HG02759 (cell line): ENCODE measurements around the gene C17orf100.

Experiments
- ATAC-seq: cut with Tn5 transposase; IDR thresholded peaks from one replicate; pipeline ENCODE4 v1.9.1; 2021; ENCODE audit warnings: mild to moderate bottlenecking, moderate library complexity; ENCODE audit not compliant: unreplicated experiment

The C17orf100 gene

DNA sequence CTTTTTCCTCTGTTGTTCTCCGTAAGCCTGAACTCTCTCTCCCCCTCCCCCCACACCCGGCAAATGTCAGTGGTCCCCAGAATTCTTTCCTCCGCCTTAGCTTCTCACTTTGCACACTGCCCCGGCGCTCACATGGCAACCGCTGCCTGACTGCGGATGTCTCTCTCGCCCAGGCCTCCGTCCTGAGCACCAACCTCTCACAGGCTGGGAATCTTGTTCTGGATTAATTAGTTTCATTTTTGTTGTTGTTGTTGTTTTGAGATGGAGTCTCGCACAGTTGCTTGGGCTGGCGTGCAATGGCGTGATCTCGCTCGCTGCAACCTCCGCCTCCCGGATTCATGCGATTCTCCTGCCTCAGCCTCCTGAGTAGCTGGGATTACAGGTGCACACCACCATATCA lies 16.7 kb downstream of the C17orf100 start:
- ATAC-seq = no peak

DNA sequence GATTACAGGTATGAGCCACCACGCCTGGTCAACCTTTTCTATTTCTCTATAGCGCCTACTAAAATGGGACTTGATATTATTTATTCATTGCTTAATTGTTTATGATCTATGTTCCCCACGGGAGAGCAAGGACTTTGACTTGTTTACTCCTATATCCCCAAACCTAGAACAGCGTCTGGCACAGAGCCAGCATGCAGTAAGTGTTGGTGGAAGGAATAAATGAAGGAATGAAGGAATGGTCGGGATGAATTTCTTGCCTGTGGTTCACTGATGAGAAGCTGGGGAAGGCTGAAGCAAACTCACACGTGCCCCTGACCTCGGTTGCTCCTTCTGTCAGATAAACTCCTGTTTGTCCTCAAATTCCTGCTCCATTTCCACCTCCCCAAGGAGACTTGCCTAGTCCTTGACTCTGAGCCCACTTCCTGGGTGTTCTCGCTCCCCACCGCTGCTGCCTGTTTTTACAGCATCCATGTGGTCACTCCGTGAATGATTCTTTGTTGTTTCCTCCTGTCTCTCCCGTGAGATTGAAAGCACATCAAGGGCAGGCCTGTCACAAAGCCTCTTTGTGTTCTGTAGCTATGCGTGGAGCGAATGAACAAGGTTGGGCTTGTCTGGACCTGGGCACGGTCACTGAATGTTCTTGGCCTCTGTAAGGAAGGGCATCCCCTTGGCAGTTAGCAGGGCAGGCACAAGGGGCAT lies 17.3 kb downstream of the C17orf100 start:
- ATAC-seq = no peak

DNA sequence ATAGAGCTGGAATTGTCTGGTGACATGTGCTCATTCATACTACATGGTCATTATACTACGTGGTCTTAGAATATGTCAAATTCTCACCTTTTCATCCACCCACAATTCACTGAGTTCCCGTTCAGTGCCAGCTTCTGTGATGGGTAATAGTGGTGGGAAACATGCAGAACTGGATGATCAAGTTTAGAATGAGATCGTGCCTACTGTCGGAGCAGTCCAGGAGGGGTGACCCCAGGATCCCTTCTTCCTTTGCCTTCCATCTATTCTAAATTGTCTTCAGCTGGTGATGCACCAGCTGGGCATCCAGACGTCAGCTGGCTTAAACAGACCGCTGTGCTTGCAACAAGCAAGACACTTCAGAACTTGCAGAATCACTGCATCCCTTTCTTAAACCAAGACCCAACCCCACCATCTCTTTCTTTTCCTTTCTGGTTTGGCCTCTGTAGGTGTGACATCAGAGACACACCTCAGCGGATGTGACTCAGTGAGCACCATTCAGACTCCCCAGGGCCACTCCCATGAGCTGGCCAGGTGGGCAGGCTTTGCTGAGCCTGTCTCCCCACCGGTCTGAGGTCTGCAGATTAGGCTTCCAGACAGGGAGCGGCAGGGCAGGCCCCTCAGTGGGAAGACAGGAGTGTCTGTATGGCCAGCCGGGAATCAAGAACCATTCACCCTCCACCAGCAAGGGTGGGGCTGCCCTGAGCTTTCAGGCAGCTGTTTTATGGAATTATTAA lies 18.1 kb downstream of the C17orf100 start:
- ATAC-seq = no peak

DNA sequence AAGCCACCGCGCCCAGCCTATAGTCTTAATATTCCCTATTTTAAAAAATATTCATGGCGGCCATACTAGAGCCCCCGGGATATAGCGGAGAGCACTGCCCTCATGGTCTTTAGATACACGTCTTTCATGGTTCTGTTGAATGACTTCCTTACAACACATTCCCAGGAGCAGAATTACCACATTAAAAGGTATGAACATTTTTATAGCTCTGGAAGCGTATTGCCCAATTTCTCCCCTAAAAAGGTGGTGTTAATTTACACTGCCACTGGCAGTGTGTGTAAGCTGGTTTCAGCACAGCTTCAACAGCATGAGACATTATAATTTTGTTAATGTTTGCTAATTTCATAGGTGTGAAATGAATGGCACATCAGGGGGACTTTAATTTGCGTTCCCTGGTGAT lies 19.0 kb downstream of the C17orf100 start:
- no peak for ATAC-seq

DNA sequence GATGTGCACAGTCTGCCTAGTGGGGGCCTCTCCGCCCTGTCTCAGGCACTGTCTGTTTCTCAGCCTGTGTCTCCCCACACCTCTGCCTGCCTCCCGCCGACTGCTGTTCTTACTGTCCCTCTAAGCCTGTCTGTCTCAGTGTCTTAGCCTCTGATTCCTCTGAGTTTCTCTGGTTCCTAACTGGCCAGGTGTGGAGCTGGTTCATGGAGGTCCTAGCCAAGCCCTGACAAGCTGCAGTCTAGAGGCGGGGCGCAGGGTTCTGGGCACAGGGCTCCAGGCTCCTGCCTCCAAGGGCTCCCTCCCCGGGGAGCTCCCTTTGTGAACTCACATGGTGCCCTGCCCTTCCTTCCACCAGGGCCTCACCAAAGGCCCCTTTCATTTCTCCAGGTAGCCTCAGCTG lies 19.4 kb downstream of the C17orf100 start:
- no peak for ATAC-seq

DNA sequence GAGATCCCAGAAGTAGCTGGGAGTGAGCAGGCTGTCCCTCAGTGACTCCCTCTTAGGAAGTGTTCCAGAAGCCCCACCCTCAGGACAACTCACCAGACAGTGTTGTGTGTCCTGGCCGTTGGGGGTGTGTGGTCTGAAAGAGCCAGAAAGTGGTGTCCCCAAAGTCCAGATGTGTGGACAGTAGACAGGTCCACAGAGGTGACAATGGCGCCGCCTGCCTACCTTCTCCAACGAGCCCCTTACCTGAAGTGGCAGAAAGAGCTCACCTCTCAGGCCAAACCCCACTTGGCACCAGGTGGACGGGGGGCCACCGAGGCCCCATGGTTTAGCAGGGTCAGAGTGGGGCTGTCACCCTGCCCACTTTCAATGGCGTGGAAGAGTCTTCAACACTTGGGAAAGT lies 19.9 kb downstream of the C17orf100 start:
- no peak for ATAC-seq

DNA sequence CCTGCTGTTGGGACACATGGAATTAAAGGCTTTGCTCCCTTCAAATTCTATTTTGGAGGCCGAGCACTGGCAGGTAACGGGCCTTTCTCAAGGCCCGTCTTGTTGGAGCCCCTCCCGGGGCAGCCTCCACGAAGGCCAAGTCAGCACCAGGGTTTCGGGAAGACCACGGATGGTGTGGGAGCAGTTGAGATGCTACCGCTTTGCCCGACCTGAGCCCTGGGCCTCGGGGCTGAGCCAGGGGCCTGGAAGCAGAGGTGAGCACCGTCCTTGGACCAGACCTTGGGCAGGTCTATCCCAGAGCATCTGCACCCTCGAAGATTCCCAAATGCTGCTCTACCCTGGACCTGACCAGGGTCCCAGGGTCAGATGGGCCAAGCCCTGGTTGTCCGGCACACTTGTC lies 23.0 kb downstream of the C17orf100 start:
- no peak for ATAC-seq

DNA sequence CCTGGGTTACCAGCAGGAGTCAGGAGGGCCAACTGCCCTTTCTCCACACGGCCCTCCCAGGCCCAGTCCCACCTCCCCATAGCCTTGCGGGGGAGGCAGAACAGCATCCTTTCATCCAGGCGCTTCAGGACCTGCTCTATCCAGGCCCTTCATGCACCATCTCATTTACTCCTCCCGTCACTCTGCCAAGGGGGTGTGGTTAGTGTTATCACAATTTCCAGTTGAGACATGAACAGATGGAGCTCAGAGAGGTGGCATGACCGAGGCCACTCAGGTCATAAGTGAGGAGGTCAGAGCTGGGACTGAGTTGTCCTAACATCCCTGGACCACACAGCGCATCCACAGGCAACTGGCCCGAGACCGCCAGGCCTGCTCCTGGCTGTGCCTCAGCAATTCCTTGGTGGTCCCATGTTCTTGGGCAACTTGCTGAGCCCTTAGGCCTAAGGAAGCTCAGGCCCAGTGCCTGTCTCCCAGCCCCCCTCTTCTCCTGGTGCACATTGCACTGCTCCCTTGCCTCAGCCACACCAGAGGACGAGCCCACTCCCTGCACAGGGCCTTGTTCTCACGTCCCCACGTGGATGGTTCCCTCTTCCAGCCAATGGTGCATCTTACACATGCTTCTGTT lies 23.8 kb downstream of the C17orf100 start:
- ATAC-seq = no peak

DNA sequence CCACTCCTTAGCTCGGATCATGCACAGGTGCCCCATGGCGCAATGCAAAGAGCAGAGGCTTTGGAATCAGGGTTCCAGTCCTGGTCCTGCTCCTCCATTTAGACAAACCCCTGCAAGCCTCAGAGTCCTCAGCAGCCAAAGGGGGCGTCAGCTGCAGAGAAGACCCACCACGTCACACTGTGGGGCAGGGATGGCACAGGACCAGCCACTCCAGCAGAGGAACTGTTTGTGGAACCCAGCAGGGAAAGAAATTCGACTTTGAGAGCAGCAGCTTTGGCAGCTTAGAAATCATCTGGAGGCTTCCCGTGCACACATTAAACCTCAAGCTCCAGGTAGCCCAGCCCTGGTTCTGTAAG lies 25.2 kb downstream of the C17orf100 start:
- no peak for ATAC-seq

DNA sequence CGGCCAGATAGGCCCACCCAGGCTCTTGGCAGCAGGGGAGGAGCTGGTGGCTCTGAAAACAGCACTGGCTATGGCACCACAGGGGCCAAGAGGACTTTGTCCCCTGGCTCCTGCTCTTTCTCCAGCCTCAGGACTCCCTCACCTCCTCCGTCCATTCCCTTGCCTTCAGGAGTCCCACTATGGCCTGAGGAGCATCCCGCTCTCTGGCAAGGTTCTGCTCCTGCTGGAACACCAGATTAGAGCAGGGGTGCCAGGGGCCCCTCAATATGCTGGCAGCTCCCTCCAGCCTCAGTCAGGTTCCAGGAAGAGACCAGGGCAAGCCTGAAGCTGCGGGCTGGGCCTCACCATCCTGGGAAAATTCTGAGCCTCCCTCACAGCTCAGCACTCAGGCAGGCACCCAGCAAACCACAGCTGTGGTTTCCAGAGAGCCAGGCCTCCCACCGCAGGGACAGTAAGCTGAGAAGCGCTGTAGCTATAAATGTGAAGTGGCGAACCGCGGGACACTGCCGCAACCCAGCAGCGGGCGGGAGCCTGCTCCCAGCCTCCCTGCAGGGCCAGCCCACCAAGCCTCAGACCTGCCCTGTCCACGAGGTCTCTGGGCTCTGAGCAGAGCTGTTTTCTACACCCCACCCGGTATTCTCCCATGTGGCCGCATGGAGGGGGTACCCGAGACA lies 25.7 kb downstream of the C17orf100 start:
- ATAC-seq = no peak

DNA sequence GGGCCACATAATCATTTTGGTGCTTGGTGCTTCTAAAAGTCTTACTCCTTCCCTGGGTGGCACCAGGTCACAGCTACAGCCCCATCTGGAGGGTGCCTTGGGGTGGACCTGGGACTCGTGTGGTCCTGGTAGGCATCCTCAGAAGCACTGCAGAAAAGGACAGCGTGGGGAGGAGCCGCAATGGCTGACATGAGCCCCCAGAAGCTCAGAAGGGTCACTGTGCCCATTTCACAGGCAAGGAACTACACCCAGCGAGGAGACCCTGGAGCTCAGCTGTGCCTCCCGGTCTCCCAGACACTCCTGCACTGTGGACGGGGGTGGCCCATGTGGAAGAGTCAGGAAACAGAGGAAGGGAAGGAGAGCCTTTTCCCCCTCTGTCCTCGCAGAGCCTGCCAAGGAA lies 26.4 kb downstream of the C17orf100 start:
- no peak for ATAC-seq

DNA sequence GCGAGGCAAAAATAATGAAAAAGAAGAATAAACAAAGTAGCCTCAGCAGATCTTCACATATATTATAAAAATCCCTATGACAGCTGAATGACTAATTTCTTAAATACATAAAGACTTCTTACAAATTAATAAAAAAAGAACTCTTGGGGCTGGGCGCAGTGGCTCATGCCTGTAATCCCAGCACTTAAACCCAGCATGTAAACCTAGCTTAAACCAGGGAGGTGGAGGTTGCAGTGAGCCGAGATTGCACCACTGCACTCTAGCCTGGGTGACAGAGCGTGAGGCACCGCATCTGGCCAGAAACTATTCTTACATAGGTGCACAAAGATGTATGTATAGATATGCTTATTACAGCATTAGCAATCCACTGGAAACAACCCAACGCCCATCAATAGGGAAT lies 27.7 kb downstream of the C17orf100 start:
- ATAC-seq = no peak

DNA sequence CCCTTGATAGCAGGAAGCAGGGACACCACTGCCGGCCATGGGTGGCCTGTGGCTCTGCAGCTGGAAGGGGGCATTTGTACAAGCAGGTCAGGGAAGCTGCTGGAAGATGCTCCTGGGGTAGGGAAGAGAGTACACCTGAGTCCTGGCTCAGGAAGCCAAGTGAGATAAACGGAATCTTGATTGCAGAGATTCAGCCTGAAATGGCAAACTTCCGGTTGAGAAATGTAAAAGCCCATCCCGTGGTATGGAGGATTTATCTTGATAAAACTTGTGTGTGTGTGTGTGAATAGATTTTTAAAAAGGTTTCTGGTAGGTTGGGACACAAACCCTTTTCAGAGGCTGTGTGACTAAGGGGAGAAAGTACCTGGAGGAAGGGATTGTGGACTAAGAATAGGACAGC lies 29.6 kb downstream of the C17orf100 start:
- no peak for ATAC-seq

DNA sequence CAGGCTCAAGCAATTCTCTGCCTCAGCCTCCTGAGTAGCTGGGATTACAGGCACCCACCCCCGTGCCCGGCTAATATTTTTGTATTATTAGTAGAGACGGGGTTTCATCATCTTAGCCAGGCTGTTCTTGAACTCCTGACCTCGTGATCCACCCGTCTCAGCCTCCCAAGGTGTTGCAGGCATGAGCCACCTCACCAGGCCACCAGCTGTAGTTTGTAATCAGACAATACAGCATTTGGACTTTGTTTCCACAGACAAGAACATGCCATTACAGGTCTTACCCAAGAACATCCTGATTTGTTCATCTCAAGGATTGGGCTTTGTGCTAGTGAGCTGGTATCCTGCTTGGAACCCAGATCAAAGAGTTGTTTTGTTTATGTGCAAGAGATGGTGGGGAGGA lies 30.1 kb downstream of the C17orf100 start:
- ATAC-seq = no peak

DNA sequence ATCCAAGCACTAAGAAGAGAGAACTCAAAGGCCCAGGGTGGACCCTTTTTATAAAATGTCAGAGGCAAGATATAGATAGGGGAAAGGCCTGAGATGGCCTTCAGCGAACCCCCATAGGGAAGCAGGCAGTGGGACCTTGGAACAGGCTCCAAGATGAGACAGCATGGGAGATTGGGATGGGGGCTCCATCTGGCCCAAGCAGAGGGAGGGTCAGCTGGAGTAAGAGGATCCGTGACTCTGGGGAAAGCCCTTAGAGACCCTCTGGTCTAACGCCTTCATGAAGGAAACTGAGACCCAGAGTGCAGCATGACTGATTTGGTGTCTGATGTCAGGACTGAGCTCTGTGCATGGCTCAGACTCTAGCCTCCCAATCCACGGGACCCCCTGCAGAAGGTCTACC lies 30.8 kb downstream of the C17orf100 start:
- no peak for ATAC-seq

DNA sequence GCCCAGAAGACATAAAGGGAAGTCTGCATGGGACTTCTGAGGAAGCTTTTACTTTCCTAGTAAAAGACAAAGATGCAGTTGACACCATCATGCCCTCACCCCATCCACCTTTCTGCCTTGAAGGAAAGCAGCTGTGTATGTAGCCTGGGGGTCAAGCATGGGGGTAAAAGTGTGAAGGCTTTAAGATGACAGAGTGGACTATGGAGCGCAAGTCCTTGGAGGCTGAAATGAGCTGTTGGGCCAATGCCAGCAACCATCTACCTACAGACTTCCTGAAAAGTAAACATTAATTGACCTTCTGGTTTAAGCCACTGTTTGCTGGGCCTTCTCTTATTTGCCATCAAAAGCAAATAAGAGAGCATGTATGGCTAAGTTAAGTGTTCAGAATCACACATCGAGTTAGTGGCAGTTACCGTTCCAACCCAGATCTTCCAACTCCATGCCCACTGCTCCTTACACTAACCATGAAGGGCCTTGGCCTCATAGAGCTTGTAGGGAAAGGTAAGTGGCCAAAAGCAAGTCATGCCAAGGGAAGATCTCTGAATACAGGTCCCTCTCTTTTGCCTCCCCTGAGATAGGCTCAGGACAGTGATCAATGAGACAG lies 31.6 kb downstream of the C17orf100 start:
- no peak for ATAC-seq

DNA sequence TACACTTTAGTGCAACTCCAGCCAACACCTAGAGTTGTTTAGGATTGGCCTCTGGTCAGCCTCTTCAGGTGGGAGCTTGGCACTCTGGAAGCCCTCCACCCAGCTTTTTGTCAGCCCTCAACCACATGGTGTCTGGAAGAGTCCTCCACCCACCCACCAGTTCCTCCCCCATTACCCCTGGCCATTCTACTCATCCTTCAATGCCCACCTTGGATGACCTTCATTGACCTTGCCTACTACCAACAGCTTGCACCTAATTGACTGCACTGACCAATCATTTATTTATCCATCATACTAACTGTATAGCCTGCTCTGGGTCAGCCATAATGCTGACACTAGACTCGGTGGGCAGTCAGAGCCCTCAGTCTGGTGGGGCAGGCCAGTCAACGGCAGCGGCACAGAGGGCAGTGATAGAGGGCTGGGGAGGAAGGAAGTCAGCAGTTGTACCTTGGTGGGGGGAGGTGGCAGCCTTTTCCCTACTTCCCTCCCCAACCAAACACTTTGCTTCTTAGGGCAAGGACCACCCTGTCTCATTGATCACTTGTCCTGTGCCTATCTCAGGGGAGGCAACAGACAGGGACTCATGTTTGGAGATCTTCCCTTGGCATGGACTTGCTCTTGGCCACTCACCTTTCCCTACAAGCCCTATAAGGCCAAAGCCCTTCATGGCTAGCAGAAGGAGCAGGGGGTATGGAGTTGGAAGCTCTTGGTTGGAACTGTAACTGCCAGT lies 32.3 kb downstream of the C17orf100 start:
- ATAC-seq = no peak

DNA sequence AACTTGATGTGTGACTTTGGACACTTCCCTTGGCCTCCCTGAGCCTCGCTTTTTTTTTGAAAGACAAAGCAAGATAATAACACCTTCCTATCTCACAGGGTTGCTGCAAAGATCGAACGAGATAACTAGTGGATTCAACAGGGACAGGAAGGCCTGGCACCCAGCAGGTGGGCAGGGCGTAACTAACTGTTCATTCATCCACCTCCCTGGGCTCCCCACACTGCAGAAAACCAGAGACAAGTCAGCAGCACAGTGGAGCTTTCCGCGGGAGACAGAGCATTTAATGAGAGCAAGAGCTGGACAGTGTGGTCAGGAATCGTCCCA lies 32.9 kb downstream of the C17orf100 start:
- no peak for ATAC-seq

DNA sequence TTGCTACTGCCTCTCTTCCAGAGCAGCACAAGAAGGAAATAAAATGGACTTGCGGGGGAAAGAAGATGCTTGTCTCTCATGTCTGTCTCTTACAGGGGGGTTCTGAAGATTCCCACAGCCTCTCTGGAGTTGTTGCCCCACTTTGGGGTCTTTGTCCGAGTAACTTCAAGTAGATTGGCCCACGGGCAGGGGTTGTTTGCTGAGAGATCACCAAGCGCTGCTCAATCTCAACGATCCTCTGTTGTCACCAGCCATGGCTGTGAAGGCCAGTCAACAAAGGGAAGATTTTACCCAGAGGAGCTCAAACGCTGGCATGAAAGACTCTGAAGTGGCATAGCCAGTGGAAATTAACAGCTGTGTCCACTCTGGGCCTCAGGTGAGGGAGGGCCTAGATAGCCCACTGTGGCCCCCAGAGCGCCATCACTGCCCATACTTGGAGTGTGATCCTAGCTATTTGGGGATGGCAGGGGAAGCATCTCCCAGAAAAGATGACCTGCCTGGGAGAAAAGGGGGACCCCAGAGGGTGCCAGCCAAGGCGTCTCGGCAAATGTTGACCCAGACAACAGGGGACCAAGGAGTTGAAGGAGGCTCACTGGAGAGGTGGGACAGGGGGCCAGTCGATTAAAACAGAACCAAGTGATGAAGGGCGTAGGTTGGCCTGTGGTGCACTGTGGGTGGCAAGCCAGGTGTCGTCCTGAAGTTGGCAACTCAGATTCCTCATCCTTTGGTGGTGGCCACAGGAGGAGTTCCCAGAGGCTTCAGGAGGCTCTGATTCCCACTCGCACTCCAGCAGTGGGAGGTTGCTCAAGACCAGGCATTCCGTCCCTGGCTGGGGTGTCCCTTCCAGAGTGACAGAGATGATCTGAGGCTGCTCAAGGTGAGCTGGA lies 33.6 kb downstream of the C17orf100 start:
- no peak for ATAC-seq

DNA sequence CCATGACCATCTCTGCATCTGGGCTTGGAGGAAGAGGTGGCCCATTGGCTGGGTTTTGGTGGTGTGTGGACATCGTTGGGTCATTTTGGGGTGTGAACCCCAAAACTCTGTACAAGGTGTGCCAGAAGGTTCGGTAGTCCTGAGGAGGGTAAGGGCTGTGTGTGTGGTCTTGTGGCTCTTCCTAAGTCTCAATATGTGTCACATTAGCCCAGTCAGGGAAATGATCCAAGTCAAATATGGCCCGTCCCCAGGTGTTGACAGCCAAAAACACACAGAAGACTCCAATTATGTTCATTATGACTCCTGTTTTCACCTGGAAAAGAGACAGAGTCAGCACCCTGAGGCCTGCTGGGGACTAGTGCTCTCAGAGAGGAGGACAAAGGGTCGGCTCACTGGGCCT lies 34.5 kb downstream of the C17orf100 start:
- no peak for ATAC-seq
